Measurements from ENCODE around the gene KLC4.

The KLC4 gene

DNA sequence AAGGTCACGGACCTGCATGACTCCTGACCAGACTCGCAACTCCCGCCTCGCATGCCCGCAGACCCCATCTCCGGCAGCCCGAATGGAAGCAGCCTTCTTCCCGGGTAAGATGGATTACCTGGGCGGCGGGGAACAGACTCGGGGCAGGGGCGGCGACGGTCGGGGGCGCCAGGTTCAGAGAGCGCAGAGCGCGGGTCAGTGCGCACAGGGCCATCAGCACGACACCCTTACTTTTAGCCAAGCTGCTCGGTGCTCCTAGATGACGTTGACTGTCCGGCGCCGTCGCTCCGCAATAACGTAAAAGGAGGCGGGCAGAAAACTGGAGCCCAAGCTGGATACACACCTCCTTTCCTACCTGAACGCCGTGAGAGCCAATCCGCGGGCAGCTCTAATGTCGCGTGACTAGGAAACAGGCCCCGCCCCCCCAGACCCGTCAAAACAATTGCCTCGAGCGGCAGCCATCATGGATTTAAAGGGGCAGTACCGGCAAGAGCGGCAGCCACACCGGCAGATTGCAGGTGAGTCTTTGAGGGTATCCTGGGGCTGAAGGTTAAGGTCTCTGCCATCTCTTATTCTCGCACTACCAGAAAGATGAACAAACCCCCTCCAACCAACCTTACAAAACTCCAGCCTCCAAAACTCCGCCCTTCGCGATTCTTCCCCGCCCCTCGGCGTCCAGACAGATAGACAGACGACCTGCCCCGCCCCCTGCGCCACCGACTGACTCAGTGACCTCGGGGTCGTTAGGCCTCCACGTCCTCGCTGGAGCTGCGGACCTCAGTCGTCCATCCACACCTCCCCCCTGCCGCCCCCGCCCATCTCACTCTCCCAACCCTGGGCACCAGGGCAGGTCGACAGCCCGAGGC lies at the start of gene KLC4, which contains the start of gene MRPL2:
KLC4 (plus strand) TSS at position 464 of the 866 bp plus-strand sequence. CDS start 1,705 bp downstream, outside the sequence.
MRPL2 (minus strand) TSS at position 267 of the 866 bp plus-strand sequence; CDS start at position 214, 53 bp downstream.
- in situ Hi-C loops (cut with HindIII; ENCODE audit: low sequenced_read_pairs), result no loop called here

GRCh38 chr6:43011207-43011606 lies 48.2 kb upstream of the KLC4 start:
- in situ Hi-C loops (cut with HindIII; ENCODE audit: low sequenced_read_pairs), result no loop called here

GRCh38 chr6:43012364-43012763 lies 47.1 kb upstream of the KLC4 start:
- in situ Hi-C loops (cut with HindIII; ENCODE audit: low sequenced_read_pairs), result no loop called here

DNA sequence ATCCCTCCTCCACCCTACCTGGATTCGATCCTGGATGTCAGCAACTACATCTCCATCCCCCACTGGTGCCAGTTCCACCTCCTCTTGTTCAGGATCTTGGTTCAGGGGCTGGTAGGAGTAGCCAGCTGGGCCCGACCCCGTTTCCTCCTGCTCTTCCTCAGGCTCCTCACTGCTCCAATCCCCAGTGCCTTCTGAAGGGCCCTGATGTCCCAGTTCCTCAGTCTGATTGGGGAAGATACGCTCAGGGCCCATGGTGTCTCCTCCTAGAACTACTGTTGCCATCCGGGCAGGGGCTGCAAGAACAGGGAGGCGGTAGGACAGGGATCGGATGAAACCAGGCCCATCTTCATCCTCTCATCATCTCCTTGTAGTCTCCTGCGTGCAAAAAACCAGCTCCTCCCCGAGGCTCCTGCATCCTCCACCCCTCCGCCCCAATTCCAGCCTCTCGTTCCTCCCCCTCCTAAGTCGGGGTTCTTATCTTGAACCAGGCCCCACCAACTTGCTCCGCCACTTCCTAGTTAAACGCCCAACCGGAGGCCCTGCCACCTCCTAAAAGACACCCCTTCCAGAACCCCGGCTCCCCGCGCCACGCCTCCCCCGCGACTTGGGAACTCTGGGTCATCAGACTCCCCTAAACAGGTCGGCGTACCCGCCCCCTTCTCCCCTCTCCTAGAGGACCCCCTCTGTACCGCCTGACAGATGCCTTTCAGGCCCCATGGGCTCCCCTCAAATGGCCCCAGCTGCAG lies 46.2 kb upstream of the KLC4 start:
- in situ Hi-C loops (cut with HindIII; ENCODE audit: low sequenced_read_pairs), result no loop called here

DNA sequence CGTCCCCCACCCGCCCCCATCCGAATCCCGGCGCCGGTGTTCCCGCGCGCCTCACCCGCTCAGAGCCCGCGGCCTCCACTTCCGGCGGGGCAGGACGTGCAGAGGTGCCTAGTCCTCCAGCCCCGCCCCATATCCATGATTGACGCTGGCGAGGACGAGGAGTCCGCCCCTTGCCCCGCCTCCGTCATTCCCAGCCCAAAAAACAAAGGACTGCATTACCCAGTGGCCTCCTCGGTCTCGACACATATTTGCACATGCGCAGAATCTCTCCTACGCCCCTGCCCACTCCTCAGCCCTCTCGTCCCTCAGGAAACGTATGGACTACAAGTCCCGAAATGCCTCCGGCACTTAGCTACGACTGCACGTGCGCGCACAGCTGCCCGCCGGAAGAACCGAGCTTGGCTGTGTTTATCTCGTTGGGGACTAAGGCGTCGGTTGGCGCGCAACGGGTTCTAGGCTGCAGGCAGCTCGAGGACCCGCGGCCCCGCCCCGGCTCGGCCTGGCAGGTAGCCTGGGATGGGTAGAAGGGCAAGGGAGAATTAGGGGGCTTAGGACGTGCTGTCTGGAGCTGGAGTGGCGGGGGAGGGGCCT lies 45.5 kb upstream of the KLC4 start, which contains the start of the genes KLHDC3 and MEA1:
KLHDC3 (plus strand) TSS at position 407 of the 591 bp plus-strand sequence. CDS start 2,944 bp downstream, outside the sequence.
MEA1 (minus strand) TSS at position 104 of the 591 bp plus-strand sequence. CDS start 133 bp downstream, outside the sequence.
- in situ Hi-C loops (cut with HindIII; ENCODE audit: low sequenced_read_pairs), result no loop called here

- in situ Hi-C loops (cut with HindIII; ENCODE audit: low sequenced_read_pairs), result no loop called here
Measured at GRCh38 chr6:43014434-43014909, 45.0 kb upstream of the KLC4 start.

DNA sequence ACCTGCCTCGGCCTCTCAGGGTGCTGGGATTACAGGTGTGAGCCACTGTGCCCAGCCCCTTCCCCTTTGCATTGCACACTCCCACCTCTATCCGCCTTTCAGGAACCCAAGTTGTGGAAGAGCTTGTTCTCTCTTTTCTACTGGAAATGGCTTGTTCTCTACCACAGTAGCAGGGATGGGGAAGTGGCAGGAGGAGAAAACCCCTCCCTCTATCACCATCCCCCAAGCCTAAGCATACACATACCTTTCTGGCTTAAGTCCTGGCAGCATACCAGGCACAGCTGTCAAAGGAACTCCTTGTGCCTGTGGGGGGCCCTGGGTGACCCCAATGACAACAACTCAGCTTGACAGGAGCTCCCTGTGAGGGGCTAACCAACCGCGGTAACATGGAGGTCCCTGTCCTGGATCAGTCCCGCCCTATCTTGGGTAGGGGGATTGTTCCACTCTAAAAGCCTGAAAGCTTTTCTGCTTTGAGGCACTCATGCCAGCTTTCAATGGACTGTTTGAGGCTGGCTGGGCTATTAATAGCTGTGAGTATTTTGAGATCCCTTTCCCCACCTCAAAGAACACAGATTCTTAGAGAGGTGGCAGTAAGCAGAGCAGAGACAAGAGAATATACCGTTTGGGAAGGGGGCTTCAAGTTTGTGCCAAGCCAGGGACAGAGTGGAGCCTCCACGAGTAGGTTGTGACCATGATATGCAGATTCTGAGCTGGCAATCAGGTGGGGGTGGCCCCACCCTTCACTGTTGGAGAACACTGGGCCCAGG lies 43.1 kb upstream of the KLC4 start:
- in situ Hi-C loops (cut with HindIII; ENCODE audit: low sequenced_read_pairs), result no loop called here

DNA sequence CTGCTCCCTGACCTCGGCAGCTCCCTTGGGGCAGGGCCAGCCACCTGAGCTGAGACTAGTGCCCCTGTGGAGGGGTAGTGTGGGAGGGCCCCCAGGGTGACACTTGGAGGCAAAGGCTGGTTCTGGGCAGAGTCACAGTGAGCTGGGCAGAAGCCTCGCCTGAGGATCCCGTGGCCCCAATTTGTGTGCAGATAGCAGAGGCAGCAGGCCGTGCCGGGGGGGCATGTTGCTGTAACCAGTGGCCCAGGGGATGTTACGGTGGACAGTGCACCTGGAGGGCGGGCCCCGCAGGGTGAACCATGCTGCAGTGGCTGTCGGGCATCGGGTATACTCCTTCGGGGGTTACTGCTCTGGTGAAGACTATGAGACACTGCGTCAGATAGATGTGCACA lies 42.5 kb upstream of the KLC4 start:
- in situ Hi-C loops (cut with HindIII; ENCODE audit: low sequenced_read_pairs), result no loop called here

- in situ Hi-C loops (cut with HindIII; ENCODE audit: low sequenced_read_pairs), result no loop called here
Measured at GRCh38 chr6:43019152-43019551, 40.3 kb upstream of the KLC4 start.

DNA sequence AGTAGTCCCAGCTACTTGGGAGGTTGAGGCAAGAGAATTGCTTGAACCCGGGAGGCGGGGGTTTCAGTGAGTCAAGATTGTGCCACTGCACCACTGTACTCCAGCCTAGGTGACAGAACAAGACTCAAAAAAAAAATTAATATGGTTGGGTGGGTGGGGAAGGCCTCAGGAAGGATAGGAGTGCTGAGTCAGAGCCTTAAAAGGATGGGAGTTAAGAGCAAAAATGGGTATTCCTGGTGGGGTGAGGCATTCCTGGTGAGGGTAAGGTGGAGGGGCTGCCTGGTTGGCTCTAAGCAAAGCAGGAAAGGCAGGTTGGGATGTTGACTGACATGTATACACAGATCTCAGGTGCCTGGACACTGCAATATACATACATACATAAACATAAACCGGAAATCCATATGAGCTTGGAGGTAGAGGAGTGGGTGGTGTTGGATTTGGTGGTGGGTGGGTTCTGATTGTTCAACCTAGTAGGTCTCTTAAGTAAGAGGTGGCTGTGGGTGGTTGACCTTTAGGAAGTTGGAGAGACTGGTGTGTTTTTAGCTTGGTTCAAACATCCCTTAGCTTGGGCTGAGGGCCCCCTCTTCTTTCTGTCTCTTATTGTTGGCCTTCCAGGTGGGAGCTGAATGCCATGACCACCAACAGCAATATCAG lies 39.3 kb upstream of the KLC4 start:
- in situ Hi-C loops (cut with HindIII; ENCODE audit: low sequenced_read_pairs), result no loop called here

- in situ Hi-C loops (cut with HindIII; ENCODE audit: low sequenced_read_pairs), result no loop called here
Measured at GRCh38 chr6:43020847-43021246, 38.6 kb upstream of the KLC4 start.

DNA sequence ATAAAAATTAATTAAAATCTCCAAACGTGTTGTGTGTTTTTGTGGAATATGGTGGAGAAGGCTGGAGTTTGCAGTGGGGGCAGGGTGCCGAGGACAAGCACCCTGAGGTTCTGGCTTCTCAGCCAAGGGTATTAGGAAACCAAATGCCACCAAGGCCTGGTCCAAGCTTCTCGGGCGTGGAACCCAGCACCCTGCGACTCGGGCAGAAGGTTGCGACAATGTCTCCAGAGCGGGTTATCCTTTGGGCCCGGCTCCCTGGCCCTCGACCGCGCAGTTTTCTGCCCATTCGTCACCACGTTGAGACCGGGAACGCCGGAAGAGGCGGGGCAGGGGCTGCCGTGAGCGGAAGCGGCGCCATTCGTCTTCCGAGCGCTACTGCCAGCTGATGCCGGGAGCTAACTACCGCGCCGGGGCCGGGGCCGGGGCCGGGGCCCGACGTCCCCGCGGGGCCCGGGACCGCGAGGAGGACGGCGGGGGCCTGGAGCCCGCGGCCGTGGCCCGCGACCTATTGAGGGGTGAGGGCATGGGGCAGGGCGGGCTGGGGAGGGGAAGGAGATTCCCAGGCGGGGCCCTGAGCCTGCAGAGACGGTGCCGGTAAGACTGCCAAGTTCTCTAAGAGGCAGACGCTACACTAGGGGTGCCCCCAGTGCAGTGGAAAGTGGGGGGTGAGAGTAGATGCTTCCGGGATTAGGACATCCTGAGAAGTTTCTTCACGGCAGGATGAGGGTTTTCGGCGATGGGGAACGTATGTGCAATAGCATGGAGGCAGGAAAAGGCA lies 38.0 kb upstream of the KLC4 start, which contains the start of gene RRP36:
RRP36 (plus strand) TSS at position 354 of the 778 bp plus-strand sequence; CDS start at position 386, 32 bp downstream.
- in situ Hi-C loops (cut with HindIII; ENCODE audit: low sequenced_read_pairs), result no loop called here

GRCh38 chr6:43024436-43024835 lies 35.0 kb upstream of the KLC4 start:
- in situ Hi-C loops (cut with HindIII; ENCODE audit: low sequenced_read_pairs), result no loop called here

- in situ Hi-C loops (cut with HindIII; ENCODE audit: low sequenced_read_pairs), result no loop called here
Measured at GRCh38 chr6:43026365-43026764, 33.1 kb upstream of the KLC4 start.

GRCh38 chr6:43029120-43029519 lies 30.3 kb upstream of the KLC4 start:
- in situ Hi-C loops (cut with HindIII; ENCODE audit: low sequenced_read_pairs), result no loop called here

GRCh38 chr6:43032326-43032725 lies 27.1 kb upstream of the KLC4 start:
- in situ Hi-C loops (cut with HindIII; ENCODE audit: low sequenced_read_pairs), result loop anchor here (5.0 kb wide), 1 partner anchor 90 kb away; no protein-coding TSS in a partner anchor

GRCh38 chr6:43033496-43034189 lies 25.8 kb upstream of the KLC4 start:
- in situ Hi-C loops (cut with HindIII; ENCODE audit: low sequenced_read_pairs), result loop anchor here (5.0 kb wide), 1 partner anchor 89 kb away; no protein-coding TSS in a partner anchor

- in situ Hi-C loops (cut with HindIII; ENCODE audit: low sequenced_read_pairs), result loop anchor here (5.0 kb wide), 1 partner anchor 88 kb away; no protein-coding TSS in a partner anchor
Measured at GRCh38 chr6:43034190-43034525, 25.3 kb upstream of the KLC4 start.

Measured in endothelial cell of hepatic sinusoid (primary cell).